Hematopoietic multipotent progenitor cell treated with erythropoietin and hydrocortisone succinate and interleukin-3 and kit ligand, for 6 days (in vitro differentiated cells): ENCODE measurements around the gene LARGE1.

Experiments used
- DNase-seq: peaks from one replicate; pipeline ENCODE4 v3.0.0-alpha.2; 2015

The LARGE1 gene

GRCh38 chr22:33707581-33707980 lies 212.7 kb downstream of the LARGE1 start:
- no peak for DNase-seq

GRCh38 chr22:33706100-33706499 lies 214.2 kb downstream of the LARGE1 start:
- DNase-seq, result no peak

DNA sequence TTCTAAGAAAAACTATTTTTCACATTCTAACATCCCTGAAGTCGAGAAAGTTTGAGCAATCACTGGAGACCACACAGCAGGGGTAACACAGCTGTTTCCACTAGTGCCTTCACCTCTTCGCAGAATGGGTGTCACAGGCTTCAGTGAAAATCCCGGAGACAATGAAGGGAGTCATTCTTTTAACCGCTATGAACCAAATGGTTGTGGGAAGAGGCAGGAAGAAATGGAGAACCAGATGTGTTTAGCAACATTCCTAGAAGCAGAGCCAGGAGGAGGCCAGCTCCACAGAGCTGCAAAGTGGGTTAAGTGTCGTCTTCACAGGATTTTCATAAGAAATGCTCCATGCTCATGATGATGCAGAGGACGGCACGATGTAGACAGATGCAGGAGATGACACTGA lies 221.1 kb downstream of the LARGE1 start:
- DNase-seq, result no peak

DNA sequence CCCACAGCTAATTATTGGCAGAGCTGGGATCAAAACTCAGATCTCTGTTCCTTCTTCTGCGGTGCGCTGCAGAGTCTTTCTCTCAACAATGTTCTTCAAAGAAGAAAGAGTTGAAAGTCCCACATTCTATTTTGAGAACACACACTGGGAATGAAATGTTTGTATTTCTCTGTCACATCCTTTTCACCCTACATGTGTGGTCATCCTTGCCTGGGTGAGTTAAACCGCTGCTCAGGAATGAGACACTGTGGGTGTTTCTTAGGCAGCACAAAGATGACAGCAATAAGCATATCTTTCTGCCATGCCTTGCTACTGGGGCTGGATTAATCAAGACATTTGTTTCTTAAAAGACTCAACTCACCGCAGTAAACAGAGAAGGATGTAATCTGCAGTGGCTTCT lies 222.6 kb downstream of the LARGE1 start:
- no peak for DNase-seq

- DNase-seq, result no peak
Measured at GRCh38 chr22:33691057-33691630, 229.1 kb downstream of the LARGE1 start.

GRCh38 chr22:33688903-33689302 lies 231.4 kb downstream of the LARGE1 start:
- no peak for DNase-seq

GRCh38 chr22:33687464-33687863 lies 232.8 kb downstream of the LARGE1 start:
- DNase-seq, result no peak

GRCh38 chr22:33684087-33684486 lies 236.2 kb downstream of the LARGE1 start:
- DNase-seq, result no peak

DNA sequence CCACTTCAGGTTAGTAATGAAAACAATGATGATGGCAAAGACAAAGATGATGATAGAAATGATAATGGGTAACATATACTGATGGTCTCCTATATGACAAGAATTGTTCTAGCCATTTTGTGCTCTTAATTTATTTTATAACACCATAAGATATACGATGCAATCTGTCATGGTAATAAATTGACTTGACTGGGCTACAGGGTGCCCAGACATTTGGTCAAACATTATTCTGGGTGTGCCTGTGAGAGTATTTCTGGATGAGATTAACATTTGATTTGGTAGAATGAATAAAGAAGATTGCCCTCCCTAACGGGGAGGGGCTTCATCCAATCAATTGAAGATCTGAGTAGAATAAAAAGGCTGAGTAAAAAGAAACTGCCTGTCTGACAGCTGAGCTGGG lies 237.3 kb downstream of the LARGE1 start:
- no peak for DNase-seq

DNA sequence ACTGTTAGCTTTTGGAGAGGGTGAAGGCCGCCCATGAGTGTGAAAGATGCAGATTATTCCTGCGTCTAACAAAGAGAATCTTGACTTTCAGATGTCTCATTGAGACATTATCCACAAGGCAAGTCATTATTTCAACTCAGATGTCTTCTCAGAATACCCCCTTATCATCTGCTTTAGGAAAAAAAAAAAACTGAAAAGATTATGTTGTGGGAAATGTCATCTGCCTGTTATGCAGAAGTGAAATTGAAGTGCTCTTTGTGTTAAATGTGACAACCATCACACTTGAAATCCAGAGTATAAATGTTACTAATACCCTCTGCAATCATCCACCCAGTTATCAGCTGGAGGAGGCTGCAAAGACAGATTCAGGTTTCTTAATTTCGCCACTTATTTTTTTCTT lies 239.6 kb downstream of the LARGE1 start:
- no peak for DNase-seq

GRCh38 chr22:33678523-33678922 lies 241.8 kb downstream of the LARGE1 start:
- DNase-seq, result no peak

DNA sequence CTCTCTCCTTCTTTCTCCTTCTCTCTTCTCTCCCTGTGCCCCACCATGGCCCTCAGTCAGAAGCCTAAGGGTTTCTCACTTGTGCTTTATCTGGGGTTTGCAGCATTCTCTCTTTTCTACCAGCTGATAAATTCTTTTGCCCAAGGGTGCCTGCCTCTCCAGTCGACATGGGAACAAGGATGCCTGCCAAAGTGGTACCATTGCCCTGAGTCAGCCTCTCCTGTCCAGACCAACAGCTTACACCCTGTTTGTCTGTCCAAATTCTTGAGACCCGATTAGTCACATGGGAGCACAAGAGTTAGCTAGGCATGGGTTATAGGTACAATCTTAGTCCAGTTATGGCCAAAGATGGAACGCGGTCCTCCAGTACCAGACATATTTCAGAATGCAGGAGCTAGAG lies 242.7 kb downstream of the LARGE1 start:
- no peak for DNase-seq

GRCh38 chr22:33674357-33674756 lies 245.9 kb downstream of the LARGE1 start:
- DNase-seq, result no peak

DNA sequence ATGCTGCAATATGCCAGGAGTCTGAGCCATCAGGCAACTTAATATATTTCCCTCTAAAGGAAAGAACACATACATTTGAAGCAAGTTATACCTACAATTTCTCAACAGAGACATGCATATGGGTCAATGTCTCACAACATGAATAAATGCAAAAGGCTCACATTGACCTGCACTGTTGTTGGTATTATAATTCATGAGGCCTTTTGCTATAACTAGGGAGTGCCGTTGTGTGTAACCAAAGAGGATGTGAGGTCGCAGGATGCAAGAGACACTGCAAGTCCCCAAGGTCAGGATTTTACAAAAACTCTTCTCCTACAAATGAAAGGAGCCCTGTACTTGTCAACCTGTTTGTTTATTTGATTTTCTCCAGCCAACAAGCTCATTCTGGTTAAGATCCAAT lies 250.5 kb downstream of the LARGE1 start:
- no peak for DNase-seq

- DNase-seq, result no peak
Measured at GRCh38 chr22:33666961-33667619, 253.2 kb downstream of the LARGE1 start.

DNA sequence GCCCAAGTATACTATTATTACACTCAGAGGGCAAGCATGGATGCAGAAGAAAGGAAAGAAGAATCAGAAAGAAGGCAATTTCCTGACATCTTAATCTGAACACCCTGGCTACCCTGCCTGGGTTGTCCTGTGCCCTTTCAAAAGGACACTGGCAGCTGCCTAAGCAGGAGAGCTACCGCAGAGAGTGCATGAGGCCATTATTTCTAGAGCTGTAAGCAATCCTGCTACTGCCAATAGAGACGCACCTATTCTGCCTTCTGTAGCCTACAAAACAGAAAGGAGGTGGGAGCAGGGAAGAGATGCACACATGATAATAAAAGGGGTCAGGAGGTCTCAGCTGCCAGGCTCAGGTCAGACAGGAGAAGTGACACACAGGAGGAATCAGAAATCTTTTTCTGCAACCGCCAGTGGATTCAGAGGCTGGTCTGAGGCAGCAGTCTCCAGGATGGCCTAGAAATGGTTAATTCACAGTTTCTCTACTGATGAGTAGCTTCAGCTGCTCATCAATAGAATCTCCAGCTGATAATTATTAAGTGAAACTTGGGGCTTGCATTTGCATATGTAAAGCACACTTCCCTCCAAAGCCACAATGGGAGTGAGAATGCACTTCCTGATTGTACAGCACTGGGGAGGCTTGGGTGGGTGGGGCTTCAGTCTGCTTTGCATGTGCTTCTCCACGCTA lies 253.9 kb downstream of the LARGE1 start:
- no peak for DNase-seq

DNA sequence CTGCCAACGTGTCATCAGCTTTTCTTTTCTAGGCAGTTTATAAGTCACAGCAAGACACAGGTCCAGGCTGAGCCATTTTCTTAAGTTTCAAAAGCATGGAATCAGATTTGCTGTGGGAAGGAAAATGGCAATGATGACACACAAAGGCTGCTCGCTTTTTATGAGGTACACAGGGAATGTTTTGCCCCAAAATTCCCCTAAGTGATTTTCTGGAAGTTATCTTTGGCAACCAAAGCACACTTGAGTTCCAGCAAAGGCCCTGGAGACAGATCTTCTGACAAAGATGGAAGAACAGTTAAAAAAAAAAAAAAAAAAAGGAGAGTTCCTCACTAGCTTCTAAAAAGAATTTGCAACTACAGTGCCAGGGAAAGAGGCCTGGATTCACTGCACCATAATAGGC lies 260.8 kb downstream of the LARGE1 start:
- no peak for DNase-seq

DNA sequence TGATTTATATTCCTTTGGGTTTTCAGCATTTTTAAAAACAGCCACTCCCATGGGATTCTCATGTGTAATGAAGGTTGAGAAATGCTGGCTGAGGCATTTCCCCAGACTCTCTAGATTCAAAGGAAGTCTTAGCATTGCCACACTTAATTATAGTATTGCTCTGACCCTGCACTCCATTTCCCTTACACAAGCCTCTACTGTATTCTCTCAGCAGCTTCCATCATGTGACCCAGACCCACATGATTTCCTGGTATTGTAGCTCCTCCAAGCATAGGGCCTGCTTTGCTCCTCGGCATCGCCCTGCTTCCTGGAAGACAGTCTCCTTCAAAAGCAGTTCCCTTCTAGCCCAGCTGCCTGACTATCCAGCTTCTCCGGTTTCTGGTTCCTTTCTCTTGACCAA lies 261.5 kb downstream of the LARGE1 start:
- no peak for DNase-seq

DNA sequence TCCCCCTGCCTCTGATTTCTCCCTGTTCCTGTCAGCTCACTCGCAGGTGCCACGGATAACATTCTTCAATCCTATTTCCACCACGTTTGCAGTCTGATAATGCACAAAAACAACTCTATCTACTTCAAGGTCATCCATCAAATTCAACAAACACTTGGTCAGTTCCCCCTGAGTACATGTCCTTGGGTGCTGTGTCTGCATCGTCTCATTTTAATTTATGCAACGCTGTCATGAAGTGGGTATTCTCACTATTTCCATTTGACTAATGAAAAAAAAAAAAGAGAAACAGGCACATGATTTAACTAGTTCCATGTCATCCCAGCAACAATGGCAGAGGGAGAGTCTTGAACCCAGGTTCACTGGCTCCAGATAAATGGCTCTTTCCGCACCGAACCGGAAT lies 262.6 kb downstream of the LARGE1 start:
- no peak for DNase-seq

GRCh38 chr22:33656808-33657628 lies 263.3 kb downstream of the LARGE1 start:
- DNase-seq, result no peak

DNA sequence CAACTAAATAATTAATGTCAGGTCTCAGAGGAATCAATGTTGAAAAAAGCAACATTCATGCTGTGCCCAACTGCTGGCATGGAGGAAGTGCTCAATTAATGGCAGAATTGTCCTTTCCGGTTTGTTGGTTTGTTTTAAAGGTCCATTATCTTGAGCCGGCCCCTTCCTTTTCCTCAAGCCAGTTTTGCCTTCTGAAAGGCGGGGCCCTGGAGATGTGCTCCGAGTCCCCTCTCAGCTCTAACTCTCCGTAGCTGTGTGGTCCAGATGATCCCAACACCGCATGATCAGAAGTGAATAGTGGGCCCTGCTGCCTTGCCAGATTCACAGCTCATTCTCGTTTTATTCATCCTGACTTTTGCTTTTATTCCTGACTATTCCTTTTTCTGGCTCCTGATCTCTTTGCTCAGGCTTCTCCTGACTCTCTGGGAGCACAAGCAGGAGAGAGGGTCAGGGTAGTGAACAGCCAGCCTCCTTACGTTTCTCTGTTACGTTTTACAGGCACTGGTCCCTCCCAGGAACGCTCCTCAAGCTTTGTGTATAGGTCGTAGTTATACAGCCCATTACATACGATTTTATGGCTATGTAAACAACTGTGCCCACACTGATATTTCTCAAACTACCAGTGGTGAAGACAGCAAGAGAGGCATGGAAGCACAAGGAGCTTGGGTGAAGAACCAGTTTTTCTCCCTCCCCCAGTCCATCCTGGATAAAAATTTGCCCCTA lies 265.9 kb downstream of the LARGE1 start:
- no peak for DNase-seq

DNA sequence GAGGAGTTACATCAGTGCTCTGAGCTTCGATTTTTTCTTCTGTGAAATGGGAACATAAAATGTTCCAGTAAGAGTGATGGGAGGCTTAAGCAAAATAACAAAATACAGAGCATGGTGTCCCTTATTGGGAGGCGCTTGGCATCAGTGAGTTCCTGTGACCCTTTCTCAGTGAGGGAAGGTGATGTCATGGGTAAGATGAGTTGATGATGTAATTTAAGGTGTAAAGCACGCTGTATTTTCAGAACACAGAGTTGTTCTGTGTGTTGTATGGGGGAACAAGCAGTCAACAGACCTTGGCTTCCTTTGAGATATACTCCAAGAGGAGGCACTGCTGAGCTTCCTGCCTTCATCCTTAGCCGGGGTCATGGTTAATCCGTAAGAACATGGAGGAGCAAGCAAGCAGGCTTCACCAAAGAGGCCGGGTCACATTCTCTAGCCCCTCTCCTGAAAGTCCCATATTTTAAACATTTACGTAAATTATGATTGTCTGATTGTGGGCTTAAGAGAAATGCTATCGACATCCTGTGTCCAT lies 266.7 kb downstream of the LARGE1 start:
- no peak for DNase-seq

DNA sequence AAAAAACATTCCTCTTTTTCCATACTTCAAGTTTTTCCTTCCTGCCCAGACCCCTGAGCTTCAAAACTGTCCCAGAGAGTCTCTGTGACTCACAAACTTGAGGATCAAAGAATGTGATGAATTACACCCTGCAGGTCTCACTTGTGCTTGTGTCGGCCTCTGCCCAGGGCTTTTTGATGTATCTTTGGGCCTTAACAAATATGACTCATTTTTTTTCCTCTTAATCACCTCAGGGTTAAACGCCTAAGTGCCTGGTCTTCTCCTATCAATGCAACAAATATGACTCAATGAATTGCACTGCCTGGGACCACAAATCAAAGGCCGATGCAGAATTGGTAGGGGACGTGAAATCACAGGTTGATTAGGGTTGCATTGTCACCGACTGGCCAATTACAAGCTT lies 267.7 kb downstream of the LARGE1 start:
- DNase-seq, result no peak
